Cardiac fibroblast (primary cell): ENCODE results near the gene HFE.
"Not testable (repeated sequence)": the region's sequence is repeated elsewhere in the genome, so short reads cannot be mapped to it uniquely, and the experiment has no call there.

Source experiments
- DNase-seq, 2 donors: peaks; one replicate each; pipeline versions ENCODE4 v3.0.0 to v3.0.0-alpha.2; 2010; ENCODE audit warnings: low read depth in 2 of 2
- H3K4me3 ChIP-seq, 2 donors: replicated peaks in 1 of 2; 1 replicate in 1 of 2; 2 replicates in 1 of 2; pipeline ENCODE4 v1.5.1; 2011; ENCODE audit warnings: low read depth in 2 of 2, low read length in 2 of 2, mild to moderate bottlenecking in 2 of 2, moderate library complexity in 1 of 2
- CTCF ChIP-seq: IDR thresholded peaks from one replicate; pipeline ENCODE4 v1.5.1; 2011; ENCODE audit warnings: low read depth, mild to moderate bottlenecking, low read length, inconsistent platforms

Gene HFE

GRCh38 chr6:26118999-26119398 lies 31.8 kb downstream of the HFE start:
- DNase-seq = peak; percentile 61 to 89
- TF ChIP-seq CTCF = no peak
- no peak overlapping the region for H3K4me3 ChIP-seq

- H3K4me3 ChIP-seq, DNase-seq: not testable (repeated sequence)
These were observed 32.9 kb downstream of the HFE start for GRCh38 chr6:26120115-26120514.

GRCh38 chr6:26120807-26121140 lies 33.5 kb downstream of the HFE start:
- no peak overlapping the region for H3K4me3 ChIP-seq
- DNase-seq = no peak
- no peak for TF ChIP-seq CTCF

GRCh38 chr6:26121141-26122004 lies 34.1 kb downstream of the HFE start:
- no peak for TF ChIP-seq CTCF
- H3K4me3 ChIP-seq = no peak overlapping the region
- peak in 1 of 2 donors; percentile 10 for DNase-seq

GRCh38 chr6:26122005-26122388 lies 34.8 kb downstream of the HFE start:
- DNase-seq = no peak
- no peak for TF ChIP-seq CTCF
- no peak overlapping the region for H3K4me3 ChIP-seq

- no peak for TF ChIP-seq CTCF
- peak overlapping the region; percentile 91 to 93 for H3K4me3 ChIP-seq
- peak in 1 of 2 donors; percentile 46 for DNase-seq
These were observed 35.2 kb downstream of the HFE start for GRCh38 chr6:26122402-26122792.

GRCh38 chr6:26122793-26123674 lies 35.8 kb downstream of the HFE start:
- TF ChIP-seq CTCF = no peak
- peak overlapping the region; percentile 91 to 93 for H3K4me3 ChIP-seq
- DNase-seq = peak; percentile 99
